Right lung (tissue), 5 donors: ENCODE data around the gene XPNPEP2. TPM values are rescaled to one million over a fixed set of nuclear protein-coding genes. Genes with fewer than 3 reads are reported as not detected.

Experiments used
- DNase-seq, 2 donors: peaks; one replicate each; pipeline ENCODE4 v3.0.0-alpha.2; 2013
- polyA plus RNA-seq, 5 donors: library from polyadenylated mRNA; unstranded; fragments of 120-200 nt; gene quantifications; one replicate each; pipeline versions ENCODE4 v1.2.1 to v1.2.3, GENCODE V29; 2013; ENCODE audit warnings: inconsistent platforms in 1 of 5, low replicate concordance in 1 of 5; ENCODE audit not compliant: insufficient read length in 5 of 5, insufficient read depth in 1 of 5

XPNPEP2 gene
- polyA plus RNA-seq, 5 donors = 5.9 to 8.5 (median 8.2) TPM

GRCh38 chrX:129748305-129748704 is 9.5 kb downstream of the XPNPEP2 start:
- DNase-seq = peak in 1 of 2 donors; percentile 39

GRCh38 chrX:129749069-129749468 is 10.3 kb downstream of the XPNPEP2 start:
- DNase-seq = no peak

DNA sequence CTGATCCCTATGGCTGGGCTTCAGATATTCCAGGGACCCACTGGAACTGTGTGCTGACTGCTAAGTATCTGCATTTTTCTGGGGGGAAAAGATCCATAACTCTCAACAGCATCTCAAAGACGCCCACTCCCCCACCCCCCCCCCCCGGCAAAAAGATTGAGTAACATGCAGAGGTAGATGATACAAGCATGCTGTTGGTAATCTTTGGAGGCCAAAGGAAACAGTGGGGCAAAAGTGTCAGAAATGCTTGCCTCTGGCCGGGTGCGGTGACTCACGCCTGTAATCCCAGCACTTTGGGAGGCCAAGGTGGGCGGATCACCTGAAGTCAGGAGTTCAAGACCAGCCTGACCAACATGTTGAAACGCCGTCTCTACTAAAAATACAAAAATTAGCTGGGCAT is 12.2 kb downstream of the XPNPEP2 start:
- no peak for DNase-seq

- no peak for DNase-seq
These were observed 15.6 kb downstream of the XPNPEP2 start for GRCh38 chrX:129754056-129755024.

DNA sequence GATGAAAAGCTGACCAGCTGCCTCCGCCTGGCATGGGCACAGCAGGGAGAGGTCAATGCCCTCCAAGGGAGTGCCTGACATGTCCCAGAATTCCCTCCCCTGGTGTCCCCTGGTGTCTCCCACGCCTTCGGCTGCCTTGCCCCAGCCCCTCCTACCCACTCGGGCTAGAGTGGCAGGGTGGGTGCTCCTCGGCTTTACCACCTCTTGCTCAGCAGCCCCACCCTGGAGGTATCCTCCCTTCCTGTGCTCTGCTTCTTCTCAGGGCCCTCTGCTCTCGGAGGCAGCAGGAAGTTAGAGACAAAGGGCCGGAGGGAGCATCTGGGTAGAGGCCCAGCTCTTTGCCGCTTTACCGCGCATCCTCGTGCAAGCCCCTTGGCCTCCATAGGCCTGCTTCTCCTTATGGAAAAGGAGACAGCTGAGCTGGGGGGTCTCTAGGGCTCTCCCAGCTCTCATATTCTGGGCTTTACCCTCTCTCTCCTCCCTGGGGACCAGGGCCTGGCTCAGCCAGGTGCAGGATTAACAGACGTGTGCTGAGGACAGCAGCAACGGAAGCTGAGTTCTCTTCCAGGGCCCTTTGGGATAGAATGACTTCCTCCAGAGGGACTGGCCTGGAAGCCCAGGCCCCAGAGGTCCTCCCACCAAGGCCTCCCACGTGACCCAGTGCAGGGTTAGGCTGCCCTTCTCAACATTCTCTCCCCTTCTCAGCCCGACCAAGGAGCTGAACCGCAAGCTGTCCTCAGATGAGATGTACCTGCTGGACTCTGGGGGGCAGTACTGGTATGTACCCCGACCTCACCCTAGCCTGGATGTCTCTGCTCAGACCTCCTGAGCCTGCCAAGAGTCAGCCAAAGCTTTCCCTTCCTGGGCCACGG is 17.2 kb downstream of the XPNPEP2 start:
- DNase-seq = no peak

DNA sequence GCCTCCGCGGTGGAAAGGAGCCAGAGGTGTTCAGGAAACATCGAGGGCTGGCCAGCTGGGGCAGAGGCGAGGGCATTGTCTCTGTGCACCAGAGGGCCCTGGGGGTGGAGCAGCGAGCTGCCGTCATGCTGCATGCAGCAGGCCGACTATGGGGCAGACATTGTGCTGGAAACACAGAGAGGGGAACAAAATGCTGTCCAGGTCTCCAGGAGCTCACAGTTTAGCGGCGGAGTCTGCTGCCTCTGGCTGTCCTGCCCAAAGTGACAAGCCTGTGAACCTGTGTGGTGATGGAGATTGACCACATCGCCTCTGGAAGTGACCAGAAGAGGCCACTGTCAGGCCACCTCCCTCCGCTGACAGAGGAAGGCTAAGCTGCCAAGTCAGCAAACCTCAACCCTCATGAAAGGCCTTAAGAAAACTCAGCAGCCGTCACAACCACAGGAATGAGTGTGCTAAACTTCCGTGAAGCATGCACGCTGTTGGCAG is 20.8 kb downstream of the XPNPEP2 start:
- DNase-seq = no peak

DNA sequence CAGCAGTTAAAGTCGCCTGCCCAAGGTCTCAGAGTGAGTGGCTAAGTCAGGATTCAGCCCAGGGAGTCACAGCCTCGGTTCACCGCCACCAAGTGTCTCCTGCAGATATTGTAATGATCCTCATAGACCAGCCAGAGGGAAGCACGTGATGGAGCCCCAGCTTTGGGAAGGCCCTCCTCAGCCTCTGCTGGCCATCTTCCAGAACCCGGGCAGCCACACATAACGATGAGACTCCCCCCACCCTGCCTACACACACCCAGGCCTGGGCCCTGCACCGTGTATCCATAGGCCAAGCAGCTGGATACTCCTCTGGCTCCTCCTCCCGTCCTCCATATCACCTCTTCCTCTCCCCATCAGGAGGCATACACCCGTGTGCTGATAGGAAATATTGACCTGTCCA is 21.4 kb downstream of the XPNPEP2 start:
- no peak for DNase-seq

DNA sequence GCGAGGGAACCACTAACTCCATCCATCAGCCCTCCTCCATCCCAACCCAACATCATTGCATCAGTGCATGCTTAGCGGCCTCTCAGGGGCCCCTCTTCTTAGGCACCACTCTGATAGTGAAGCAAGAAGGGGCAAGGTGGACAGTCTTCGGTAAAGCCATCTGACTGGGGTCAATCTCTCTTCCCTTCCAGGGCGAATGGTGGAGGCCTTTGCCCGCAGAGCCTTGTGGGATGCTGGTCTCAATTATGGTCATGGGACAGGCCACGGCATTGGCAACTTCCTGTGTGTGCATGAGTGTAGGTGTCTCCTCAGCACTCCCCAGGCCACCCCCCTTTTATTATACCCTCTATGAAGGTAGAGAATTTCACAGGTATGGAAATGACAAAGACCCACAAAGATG is 22.2 kb downstream of the XPNPEP2 start:
- no peak for DNase-seq

DNA sequence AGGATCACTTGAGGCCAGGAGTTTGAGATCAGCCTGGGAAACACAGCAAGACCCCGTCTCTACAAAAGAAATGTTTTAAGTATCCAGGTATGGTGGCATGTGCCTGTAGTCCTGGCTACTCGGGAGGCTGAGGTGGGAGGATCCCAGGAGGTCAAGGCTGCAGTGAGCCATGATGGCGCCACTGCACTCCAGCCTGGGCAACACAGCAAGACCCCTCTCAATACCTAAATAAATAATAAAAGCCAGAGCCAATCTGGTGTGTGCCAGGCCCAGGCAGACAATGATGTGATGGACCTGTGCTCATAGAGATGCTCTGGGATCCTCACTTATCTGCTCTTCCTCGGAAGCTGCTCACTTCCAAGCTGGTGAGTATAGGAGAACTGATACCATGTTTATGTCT is 22.8 kb downstream of the XPNPEP2 start:
- DNase-seq = no peak

GRCh38 chrX:129762448-129762847 is 23.7 kb downstream of the XPNPEP2 start:
- DNase-seq = no peak

GRCh38 chrX:129763666-129764065 is 24.9 kb downstream of the XPNPEP2 start:
- no peak for DNase-seq

DNA sequence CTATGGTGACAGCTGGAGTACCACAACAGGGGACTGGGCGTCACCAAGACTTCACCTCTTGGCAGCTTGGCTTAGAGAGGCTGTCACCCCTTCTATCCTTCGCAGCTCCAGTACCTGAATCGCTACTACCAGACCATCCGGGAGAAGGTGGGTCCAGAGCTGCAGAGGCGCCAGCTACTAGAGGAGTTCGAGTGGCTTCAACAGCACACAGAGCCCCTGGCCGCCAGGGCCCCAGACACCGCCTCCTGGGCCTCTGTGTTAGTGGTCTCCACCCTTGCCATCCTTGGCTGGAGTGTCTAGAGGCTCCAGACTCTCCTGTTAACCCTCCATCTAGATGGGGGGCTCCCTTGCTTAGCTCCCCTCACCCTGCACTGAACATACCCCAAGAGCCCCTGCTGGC is 29.4 kb downstream of the XPNPEP2 start:
- DNase-seq = no peak

DNA sequence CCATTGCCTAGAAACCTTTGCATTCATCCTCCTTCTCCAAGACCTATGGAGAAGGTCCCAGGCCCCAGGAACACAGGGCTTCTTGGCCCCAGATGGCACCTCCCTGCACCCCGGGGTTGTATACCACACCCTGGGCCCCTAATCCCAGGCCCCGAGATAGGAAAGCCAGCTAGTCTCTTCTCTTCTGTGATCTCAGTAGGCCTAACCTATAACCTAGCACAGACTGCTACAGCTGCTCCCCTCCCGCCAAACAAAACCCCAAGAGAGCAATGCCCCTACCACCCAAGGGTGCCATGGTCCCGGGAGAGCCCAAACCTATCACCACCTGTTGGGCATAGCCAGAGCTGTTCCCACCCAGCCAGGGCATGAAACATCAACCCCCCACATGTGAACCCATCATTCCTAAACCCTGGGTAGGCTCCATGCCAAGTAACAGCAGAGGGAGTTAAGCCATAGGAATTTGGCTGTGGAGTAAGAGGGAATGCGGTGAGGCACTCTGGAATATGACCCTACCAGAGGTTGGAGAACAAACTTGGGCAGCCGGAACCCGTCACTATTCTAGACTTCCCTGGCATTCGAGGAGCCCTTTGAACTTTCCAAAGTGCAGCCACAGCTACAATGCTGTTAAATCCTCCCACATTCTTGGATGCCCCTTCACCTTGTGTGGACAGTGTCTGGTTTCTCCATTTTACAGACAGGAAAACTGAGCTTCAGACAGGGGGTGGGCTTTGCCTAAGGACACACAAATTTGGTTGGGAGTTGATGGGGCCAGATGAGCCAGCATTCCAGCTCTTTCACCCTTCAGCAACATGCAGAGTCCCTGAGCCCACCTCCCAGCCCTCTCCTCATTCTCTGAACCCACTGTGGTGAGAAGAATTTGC is 30.0 kb downstream of the XPNPEP2 start:
- no peak for DNase-seq

- DNase-seq = no peak
These were observed 30.8 kb downstream of the XPNPEP2 start for GRCh38 chrX:129769467-129770154.

- no peak for DNase-seq
These were observed 32.7 kb downstream of the XPNPEP2 start for GRCh38 chrX:129771266-129771995.

GRCh38 chrX:129772796-129773431 is 34.1 kb downstream of the XPNPEP2 start:
- DNase-seq = no peak

DNA sequence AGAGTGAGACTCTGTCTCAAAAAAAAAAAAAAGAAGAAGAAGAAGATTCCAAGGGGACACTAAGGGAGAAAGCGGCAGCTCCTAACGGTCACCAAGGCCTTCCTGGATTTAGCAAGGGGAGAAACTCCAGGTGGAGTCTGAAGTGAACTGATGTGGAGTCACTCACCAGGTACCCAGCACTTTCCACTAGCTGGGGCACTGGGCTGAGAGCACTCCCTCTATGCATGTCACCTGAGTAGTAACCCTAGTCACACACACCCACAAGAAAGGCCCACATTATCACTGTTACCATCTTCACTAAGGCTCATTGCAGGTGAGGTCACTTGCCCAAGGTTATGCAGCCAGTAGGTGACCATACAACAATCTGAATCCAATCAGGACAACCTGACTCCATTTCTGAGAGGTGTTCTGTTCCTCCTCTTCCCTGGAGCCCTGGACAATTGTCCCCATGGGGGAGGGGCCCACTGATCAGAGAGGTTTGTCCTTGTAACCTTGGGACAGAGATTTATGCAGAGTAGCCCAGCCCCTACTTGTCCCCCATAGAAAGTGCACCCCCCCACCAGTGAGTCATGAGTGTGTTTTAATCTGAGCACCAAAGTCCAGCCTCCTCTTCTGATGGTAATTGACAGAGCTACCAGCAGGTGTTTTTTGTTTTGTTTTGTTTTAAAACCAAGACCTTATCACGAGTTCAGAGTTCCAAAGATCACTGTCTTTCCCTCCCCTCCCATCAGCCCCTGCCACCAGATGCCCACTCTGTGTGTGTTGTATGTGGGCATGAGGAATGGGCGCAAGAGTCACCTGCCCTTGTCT is 35.1 kb downstream of the XPNPEP2 start:
- DNase-seq = no peak

DNA sequence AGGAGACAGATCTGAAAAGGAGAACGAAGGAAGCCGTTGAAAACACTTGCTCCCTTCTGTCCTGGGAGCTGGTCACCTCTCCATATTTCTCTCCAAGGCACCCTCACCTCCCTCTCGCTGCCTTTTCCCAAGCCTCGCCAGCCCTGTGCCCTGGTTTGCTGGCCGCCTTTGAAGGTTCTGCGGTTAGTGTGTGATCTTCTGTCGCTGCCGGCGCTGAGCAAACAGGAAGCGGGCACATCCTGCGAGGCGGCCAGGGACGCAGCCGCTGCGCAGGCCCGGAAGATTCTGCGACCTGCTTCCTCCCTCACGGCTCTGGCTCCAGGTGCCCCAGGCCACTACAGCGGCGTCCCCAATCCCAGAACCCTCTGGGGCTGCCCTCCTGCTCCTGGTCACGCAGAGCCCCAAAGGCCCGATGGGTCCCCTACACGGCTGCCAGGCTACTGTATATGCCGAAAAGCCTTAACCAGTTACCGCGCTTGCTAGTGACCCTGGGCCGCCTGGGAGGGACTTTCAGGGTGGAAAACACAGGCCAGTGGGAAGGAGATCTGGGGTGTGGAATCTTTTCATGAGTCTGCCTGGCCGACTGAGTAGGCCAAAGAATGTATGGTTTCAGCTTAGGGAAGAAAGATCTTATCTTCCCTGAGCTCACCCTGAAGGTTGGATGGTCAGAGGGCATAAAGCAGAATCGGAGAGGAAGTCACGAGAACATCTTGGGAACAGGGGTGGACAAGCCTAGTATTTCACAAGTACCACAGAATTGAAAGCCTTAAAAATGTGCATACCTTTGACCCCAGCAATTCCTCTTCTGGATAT is 38.6 kb downstream of the XPNPEP2 start:
- peak; percentile 21 for DNase-seq
